Memory B cell (primary cell): Measurements from ENCODE around the gene TBL3.

ENCODE experiments used
- ATAC-seq: fragments of 150-1000 bp; cut with Tn5 transposase; 2 replicates; pipeline ENCODE4 v1.10.0; 2021; ENCODE audit warnings: low read depth, mild to moderate bottlenecking, moderate library complexity
- DNase-seq, 2 donors: peaks; one replicate each; pipeline ENCODE4 v3.0.0; 2022; ENCODE audit warnings: low spot score in 2 of 2
- H3K27ac Mint-ChIP-seq: one replicate; pipeline ENCODE4 v1.8.0; 2022; ENCODE audit warnings: mild to moderate bottlenecking, moderate library complexity, mixed read lengths
- H3K27me3 Mint-ChIP-seq: one replicate; pipeline ENCODE4 v1.8.0; 2022; ENCODE audit warnings: mixed read lengths
- H3K36me3 Mint-ChIP-seq: one replicate; pipeline ENCODE4 v1.8.0; 2022; ENCODE audit warnings: mild to moderate bottlenecking, mixed read lengths
- H3K4me1 Mint-ChIP-seq: one replicate; pipeline ENCODE4 v1.8.0; 2022; ENCODE audit warnings: mixed read lengths
- H3K4me3 Mint-ChIP-seq: one replicate; pipeline ENCODE4 v1.8.0; 2022; ENCODE audit warnings: mild to moderate bottlenecking, moderate library complexity, mixed read lengths
- H3K9me3 Mint-ChIP-seq: one replicate; pipeline ENCODE4 v1.8.0; 2022; ENCODE audit warnings: mixed read lengths

Gene TBL3

DNA sequence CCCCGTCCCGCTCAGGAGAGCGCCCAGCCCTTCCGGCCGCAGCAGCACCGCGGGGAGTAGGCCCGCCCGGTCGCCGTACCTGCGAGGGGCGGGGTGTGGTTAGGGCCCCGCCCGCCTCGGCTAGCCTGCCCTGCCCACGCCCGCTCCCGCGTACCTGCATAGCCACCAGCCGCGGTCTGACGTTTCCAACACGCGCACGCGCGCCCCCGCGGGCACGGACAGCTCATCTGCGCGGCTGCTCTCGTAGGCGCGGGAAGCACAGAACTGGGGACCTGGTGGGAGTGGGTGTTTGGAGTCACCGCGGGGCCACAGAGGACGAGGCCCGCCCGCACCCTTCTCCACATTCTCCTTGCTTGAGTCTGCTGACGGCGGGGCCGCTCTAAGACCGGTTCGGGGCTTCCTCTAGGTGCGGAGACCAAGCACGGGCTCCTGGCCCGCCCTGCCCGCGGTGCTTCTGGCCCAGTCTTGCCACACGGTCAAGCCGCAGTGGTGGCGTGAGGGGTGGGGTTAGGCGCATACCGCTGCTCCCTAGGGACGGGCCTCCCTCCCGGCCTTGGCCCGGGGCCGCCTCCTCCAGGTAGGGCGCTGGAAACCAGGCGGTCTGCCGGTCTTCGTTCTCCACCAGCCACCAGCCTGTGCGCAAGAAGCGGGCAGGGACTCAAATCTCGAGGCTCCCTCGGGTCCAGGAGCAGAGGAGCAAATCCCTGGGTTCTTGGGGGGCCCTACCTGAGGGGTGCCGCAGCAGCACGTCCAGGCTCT lies 7.6 kb downstream of the TBL3 start:
- Mint-ChIP-seq H3K4me1 (peaks cover 8% of the 10 kb centered on the region), H3K36me3 (peaks cover 25% of the 10 kb centered on the region), H3K4me3 (no peak overlapping the region), H3K9me3 (no peaks in the 10 kb centered on the region), H3K27ac (no peak overlapping the region), H3K27me3 (peaks cover 11% of the 10 kb centered on the region)
- ATAC-seq, result peak; percentile 16
- peak; percentile 27 to 37 for DNase-seq

DNA sequence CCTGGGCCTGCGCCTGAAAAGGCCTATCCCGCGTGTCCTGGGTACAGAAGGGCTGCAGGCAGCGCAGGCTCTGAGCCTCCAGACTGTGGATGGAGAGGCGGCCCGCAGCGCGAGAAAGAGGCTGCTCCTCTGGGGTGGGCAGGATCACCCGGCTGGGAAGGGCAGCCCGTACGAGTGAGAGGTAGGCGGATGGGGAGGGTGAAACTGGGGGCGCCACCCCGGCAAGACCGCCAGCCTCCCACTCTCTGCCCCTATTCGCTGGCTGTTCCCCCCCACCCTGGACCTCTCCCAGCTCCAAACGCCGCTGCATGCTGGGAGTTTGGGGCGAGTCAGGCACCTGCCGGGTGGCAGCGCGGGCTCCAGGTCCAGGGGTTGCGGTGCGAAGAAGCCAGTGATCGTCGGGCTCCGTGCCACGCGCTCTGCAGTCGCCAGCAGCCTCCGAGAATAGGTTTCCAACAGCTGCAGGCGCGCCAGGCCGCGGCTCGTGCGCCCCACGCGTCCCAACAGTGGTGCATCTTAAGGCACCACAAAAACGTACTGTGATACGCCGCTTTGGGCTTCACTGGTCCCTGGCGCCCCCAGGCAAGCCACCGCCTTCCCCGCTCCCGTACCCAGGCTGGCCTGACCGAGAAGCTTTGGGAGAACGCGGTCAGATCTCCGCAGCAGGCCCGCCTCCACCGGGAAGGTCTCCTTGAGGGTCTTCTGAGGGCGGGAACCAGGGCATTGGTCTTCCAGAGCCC lies 8.3 kb downstream of the TBL3 start:
- Mint-ChIP-seq H3K27ac (no peak overlapping the region), H3K4me1 (peaks cover 13% of the 10 kb centered on the region)

DNA sequence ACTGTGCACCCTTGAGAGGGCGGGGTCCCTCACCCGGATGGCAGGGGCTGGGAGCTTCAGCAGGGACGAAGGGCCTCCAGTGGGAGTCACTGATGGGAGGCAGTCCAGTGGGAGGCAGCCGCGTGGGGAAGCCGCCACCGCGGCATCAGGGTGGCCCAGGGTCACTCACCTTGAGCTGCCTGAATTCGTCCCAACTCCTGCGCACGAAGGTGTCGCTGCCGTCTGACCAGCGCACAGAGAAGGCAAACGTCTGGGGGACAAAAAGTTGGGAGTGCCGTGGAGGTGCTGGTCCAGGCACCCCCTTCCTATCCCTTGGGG lies 8.9 kb downstream of the TBL3 start:
- Mint-ChIP-seq H3K36me3 (peaks cover 19% of the 10 kb centered on the region), H3K9me3 (no peaks in the 10 kb centered on the region), H3K4me3 (no peak overlapping the region), H3K27ac (no peak overlapping the region), H3K4me1 (peaks cover 13% of the 10 kb centered on the region), H3K27me3 (peaks cover 11% of the 10 kb centered on the region)
- no peak for ATAC-seq
- no peak for DNase-seq

More for the DNA sequence above, 8.3 kb downstream of the TBL3 start:
- H3K9me3 Mint-ChIP-seq, result no peaks in the 10 kb centered on the region
- DNase-seq (no peak), ATAC-seq (no peak)
- H3K4me3 Mint-ChIP-seq, result peak overlapping the region; percentile 14
- peaks cover 19% of the 10 kb centered on the region for H3K36me3 Mint-ChIP-seq
- H3K27me3 Mint-ChIP-seq, result peaks cover 11% of the 10 kb centered on the region

DNA sequence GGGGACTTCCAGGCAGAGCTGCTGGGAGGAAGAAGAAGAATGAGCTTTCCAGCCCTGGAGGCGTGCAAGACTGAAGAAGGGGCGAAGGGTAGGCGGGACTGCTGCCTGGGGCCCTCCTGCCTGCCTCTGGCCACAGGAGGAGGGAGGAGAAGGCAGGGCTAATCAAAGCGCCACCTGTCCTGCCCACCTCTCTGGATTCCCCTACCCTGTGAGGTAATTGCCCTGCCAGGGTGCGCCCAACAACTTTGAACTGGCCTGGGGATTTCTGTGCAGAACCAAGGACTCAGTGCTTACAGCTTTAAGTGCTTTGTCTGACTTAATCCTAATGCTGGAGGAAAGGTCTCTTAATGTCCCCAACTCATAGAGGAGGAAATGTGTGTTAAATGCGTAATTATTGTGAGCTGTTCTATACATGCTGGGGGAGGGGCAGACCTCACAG lies 9.6 kb downstream of the TBL3 start, which contains the start of gene NOXO1:
Gene NOXO1 (minus strand): TSS at position 72 of the 439 bp plus-strand sequence. CDS start 290 bp downstream, outside the sequence.
- Mint-ChIP-seq H3K9me3 (no peaks in the 10 kb centered on the region), H3K4me1 (peaks cover 13% of the 10 kb centered on the region), H3K27ac (peak within 1 kb of the TSS; percentile 15), H3K36me3 (peaks cover 16% of the 10 kb centered on the region), H3K4me3 (peak within 1 kb of the TSS; percentile 14), H3K27me3 (peaks cover 11% of the 10 kb centered on the region)
- DNase-seq (no peak), ATAC-seq (peak; percentile 53)

DNA sequence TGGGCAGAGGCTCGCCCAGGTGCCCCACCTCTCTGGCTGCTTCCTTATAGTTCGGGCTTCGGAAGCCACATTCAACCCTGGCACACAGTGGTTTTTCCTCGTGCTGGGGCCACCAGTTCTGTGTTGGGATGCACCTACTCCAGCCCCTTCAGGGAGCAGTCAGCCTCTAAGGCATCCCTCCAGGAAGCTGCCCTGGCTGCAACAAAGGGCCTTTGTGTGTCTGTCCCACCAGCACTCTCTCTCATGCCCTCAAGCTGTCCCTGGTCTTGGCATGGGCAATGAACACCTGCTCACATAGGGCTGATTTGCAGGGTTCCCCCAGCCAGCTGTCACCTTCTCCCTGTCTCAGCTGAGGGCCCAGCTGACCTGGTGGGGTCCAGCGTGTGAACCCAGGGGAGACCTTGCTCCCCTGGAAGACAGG lies 10.2 kb downstream of the TBL3 start:
- no peak for DNase-seq
- Mint-ChIP-seq H3K36me3 (peaks cover 22% of the 10 kb centered on the region), H3K27ac (no peak overlapping the region), H3K4me3 (no peak overlapping the region), H3K9me3 (no peaks in the 10 kb centered on the region), H3K4me1 (peaks cover 13% of the 10 kb centered on the region), H3K27me3 (peaks cover 11% of the 10 kb centered on the region)
- no peak for ATAC-seq

DNA sequence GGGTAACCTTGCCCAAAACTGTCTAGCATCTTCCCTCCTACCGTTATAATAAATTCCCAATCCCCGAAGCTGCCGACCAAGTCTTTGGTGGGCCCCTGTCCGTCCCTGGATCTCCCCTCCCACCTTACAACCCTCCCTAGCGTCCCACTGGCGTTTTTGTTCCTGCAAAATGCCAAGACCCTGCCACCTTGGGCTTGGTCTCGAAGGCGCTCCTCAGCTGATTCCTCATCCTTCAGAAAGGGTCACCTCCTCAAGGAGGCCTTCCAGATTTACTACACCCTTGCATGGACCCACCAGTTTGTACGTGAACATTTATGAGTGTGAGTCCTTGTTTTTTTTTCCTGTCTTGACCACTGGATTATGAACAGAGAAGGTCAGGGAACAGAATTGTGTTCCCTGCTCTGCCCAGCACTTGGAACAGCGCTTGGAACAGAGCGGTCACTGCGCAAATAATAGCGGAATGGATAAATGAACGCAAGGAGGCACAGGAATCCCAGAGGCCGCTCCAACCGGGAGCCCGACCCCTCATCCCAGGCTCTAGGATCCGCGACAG lies 11.2 kb downstream of the TBL3 start:
- DNase-seq (no peak), ATAC-seq (no peak)
- Mint-ChIP-seq H3K27ac (no peak overlapping the region), H3K9me3 (no peaks in the 10 kb centered on the region), H3K36me3 (peaks cover 15% of the 10 kb centered on the region), H3K4me3 (peak overlapping the region; percentile 80), H3K27me3 (peaks cover 9% of the 10 kb centered on the region), H3K4me1 (peaks cover 13% of the 10 kb centered on the region)

DNA sequence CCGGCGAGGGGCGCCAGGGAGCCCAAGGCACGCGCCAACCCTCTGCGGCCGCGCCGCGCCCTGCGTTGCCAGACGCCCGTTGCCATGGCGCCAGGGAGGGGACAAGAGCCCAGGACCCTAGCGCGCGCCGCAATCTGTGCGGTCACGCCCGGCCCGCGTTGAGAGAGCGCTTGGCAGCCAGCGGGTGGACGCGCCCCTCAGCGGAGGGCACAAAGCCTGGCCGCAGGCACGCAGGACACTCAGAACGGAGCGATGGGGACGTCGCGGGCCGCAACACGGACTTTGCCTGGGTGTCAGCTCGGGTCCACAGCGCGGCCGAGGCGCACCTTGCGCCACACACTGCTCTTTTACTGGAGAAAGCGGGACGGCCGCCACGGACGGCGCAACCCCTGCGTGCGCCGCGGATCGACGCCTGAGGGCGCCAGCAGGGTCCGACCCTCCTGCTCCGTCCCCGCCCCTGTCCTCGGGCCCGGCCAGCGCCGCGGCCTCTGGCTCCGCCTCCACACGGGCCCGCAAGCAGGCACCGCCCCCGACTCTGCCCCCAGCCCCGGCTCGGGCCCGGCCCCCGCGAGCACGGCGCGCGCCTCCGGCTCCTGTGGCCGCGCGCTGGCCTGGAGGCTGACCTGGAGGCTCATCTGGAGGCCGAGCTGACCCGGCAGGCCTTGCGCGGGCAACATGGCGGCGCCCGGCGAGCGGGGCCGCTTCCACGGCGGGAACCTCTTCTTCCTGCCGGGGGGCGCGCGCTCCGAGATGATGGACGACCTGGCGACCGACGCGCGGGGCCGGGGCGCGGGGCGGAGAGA lies 11.9 kb downstream of the TBL3 start, which contains the start of gene GFER:
Gene GFER (plus strand): TSS at position 650 of the 803 bp plus-strand sequence. CDS start 26 bp downstream, at position 676.
- Mint-ChIP-seq H3K4me1 (peaks cover 15% of the 10 kb centered on the region), H3K4me3 (peak within 1 kb of the TSS; percentile 80), H3K36me3 (peaks cover 12% of the 10 kb centered on the region), H3K27ac (peak within 1 kb of the TSS; percentile 74), H3K27me3 (peaks cover 9% of the 10 kb centered on the region), H3K9me3 (no peaks in the 10 kb centered on the region)
- DNase-seq, result peak; percentile 53 to 74
- ATAC-seq, result peak; percentile 62

DNA sequence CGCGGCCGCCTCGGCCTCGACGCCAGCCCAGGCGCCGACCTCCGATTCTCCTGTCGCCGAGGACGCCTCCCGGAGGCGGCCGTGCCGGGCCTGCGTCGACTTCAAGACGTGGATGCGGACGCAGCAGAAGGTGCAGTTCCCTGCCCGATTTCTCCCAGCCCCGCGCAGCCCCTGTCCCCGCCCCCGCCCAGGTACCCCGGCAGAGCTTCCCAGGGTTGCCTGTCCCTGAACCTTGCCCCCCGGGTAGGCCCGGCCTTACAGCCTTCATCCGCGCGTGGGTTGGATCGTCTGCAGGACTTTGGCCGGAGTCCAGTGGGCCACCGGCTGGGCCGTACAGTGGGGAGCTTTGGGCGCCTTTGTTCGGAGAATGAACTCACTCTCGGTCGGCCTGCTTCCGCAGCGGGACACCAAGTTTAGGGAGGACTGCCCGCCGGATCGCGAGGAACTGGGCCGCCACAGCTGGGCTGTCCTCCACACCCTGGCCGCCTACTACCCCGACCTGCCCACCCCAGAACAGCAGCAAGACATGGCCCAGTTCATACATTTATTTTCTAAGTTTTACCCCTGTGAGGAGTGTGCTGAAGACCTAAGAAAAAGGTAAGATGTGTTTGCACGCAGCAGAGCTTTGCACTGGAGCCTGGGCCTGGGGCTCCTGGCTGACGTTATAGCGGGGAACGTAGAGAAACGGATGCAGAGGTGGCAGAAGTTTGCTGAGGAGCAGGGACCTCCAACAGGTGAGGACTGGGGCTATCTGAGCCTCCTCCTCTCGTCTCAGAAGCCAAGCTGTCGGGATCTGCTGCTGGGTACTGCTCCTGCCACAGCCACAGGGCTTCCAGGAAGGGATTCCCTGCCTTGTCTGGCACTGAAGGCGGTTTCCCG lies 12.7 kb downstream of the TBL3 start:
- H3K27me3 Mint-ChIP-seq, result peaks cover 9% of the 10 kb centered on the region
- H3K4me1 Mint-ChIP-seq, result peaks cover 19% of the 10 kb centered on the region
- H3K36me3 Mint-ChIP-seq, result peaks cover 10% of the 10 kb centered on the region
- H3K4me3 Mint-ChIP-seq, result peak overlapping the region; percentile 78
- ATAC-seq (peak; percentile 25), DNase-seq (no peak)
- peak overlapping the region; percentile 74 for H3K27ac Mint-ChIP-seq
- no peaks in the 10 kb centered on the region for H3K9me3 Mint-ChIP-seq

DNA sequence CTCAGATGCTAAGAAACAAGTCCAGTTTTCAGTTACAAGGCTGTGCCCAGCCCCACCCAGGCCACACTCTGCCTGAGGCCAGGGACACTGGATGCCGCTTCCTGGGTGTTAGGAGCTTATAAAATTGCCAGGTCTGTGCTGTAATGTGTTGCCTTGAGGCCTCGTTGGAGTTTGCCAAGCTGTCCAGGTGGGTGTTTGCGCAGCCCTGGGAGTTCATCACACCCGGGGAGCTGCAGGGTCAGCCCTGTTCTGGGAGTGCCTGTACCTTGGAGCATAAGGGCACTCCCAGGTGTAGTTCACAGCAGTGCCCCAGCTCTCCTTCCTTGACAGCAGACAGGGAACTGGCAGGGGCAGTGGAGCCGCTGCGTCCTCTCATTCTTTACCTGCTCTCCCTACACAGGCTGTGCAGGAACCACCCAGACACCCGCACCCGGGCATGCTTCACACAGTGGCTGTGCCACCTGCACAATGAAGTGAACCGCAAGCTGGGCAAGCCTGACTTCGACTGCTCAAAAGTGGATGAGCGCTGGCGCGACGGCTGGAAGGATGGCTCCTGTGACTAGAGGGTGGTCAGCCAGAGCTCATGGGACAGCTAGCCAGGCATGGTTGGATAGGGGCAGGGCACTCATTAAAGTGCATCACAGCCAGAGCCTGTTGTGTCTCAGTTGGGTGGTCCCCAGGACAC lies 13.8 kb downstream of the TBL3 start:
- H3K4me3 Mint-ChIP-seq, result peak overlapping the region; percentile 78
- H3K9me3 Mint-ChIP-seq, result no peaks in the 10 kb centered on the region
- peaks cover 9% of the 10 kb centered on the region for H3K27me3 Mint-ChIP-seq
- DNase-seq (no peak), ATAC-seq (no peak)
- H3K4me1 Mint-ChIP-seq, result peaks cover 19% of the 10 kb centered on the region
- no peak overlapping the region for H3K27ac Mint-ChIP-seq
- H3K36me3 Mint-ChIP-seq, result peaks cover 10% of the 10 kb centered on the region

DNA sequence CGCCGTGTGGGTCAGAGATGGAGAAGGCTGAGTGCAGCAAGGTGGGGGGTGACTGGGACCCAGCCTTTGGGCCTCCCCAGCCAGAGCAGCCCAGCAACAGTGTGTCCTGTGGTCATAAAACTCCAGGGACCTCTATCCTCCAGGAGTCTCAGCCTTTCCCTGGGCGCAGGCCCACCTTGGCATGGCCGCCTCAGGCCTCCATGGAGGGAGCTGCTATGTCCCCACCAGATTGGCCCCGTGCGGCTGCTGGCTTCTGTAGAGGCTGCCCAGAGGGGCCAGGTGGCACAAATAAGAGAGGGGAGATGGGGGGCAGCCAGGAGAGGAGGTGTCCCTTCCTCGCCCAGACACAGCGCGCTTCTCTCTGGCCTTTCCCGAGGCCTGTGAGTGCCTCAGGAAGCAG lies 15.3 kb downstream of the TBL3 start:
- H3K4me3 Mint-ChIP-seq, result no peak overlapping the region
- no peak for ATAC-seq
- no peak overlapping the region for H3K27ac Mint-ChIP-seq
- peaks cover 6% of the 10 kb centered on the region for H3K27me3 Mint-ChIP-seq
- no peaks in the 10 kb centered on the region for H3K9me3 Mint-ChIP-seq
- no peak for DNase-seq
- peaks cover 10% of the 10 kb centered on the region for H3K36me3 Mint-ChIP-seq
- H3K4me1 Mint-ChIP-seq, result peaks cover 24% of the 10 kb centered on the region

DNA sequence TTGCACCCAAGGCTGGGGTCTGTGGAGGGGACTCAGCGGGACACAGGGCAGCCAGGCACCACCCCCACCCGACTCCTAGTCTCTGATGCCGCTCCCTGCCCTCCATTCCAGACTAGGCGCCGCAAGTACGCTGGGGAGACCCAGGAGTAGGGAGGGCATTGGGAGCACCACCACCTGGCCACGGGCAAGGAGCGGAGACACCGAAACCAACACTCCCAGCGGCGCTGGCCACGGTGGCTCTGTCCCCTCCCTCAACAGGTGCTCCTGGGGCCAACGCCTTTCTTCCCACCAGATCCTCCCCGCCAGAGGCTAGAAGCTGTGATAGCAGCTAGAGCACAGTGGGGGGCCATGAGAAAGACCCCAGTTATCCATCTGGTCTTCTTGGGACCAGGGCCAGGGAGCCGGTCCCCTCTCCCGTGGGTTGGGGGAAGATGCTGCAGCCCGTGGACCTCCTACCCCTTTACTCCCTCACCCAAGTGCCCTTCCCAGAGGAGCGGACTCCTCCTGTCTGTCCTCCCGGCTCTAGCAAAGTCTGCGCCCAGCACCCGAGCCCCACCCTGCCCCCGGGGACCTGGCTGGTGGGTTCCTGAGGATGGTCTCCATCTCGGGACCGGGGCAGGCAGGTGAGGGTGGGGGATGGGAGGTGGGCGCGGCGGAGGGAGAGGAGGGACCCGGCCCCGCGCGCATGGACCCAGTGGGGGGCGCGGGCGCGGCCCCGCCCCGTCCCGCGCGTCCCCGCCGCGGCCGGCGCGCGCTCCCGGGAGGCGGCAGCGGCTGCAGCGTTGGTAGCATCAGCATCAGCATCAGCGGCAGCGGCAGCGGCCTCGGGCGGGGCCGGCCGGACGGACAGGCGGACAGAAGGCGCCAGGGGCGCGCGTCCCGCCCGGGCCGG lies 17.6 kb downstream of the TBL3 start, which contains the start of gene SYNGR3:
Gene SYNGR3 (plus strand): TSS at position 762 of the 892 bp plus-strand sequence. CDS start 133 bp downstream, outside the sequence.
- Mint-ChIP-seq H3K4me1 (peaks cover 22% of the 10 kb centered on the region), H3K4me3 (peak within 1 kb of the TSS; percentile 90), H3K36me3 (peaks cover 10% of the 10 kb centered on the region), H3K9me3 (no peaks in the 10 kb centered on the region), H3K27me3 (no peaks in the 10 kb centered on the region), H3K27ac (peak within 1 kb of the TSS; percentile 95)
- DNase-seq (no peak), ATAC-seq (no peak)

DNA sequence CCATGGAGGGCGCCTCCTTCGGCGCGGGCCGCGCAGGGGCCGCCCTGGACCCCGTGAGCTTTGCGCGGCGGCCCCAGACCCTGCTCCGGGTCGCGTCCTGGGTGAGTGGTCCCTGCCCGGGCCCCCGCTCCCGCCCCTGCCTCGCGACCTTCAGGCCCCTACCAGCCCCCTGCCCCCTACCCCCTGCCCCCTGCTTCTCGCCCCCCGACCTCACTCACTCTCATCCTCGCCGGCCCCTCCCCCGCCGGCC lies 18.2 kb downstream of the TBL3 start:
- peaks cover 10% of the 10 kb centered on the region for H3K36me3 Mint-ChIP-seq
- no peak for ATAC-seq

More for the DNA sequence above, 18.2 kb downstream of the TBL3 start:
- Mint-ChIP-seq H3K27me3 (no peaks in the 10 kb centered on the region), H3K4me1 (peaks cover 18% of the 10 kb centered on the region), H3K9me3 (no peaks in the 10 kb centered on the region), H3K27ac (peak overlapping the region; percentile 95), H3K4me3 (peak overlapping the region; percentile 90)
- no peak for DNase-seq
